MM.1S (cell line): ENCODE results near the gene SCAF4.
"Not testable (repeated sequence)": the region's sequence is repeated elsewhere in the genome, so short reads cannot be mapped to it uniquely, and the experiment has no call there.

ENCODE experiments used
- DNase-seq: peaks from one replicate; pipeline ENCODE4 v3.0.0-alpha.2; 2015
- H2AFZ ChIP-seq: fragments of 300-600 bp; sonication (generic); 2 replicates; pipeline ENCODE4 v1.6.0; 2016; ENCODE audit warnings: antibody characterized with exemption, low read length
- H3F3A ChIP-seq: fragments of 300-600 bp; sonication (generic); 2 replicates; pipeline ENCODE4 v1.6.1; 2016; ENCODE audit warnings: mild to moderate bottlenecking, antibody characterized with exemption, low read length, moderate library complexity, mixed read lengths; ENCODE audit not compliant: insufficient read depth
- H3K27ac ChIP-seq: fragments of 300-600 bp; sonication (generic); 2 replicates; pipeline ENCODE4 v1.5.1; 2016; ENCODE audit warnings: mild to moderate bottlenecking, low read length
- H3K27me3 ChIP-seq: fragments of 300-600 bp; sonication (generic); replicated peaks from 2 replicates; pipeline ENCODE4 v1.6.0; 2016; ENCODE audit warnings: low read length; ENCODE audit not compliant: insufficient read depth
- H3K36me3 ChIP-seq: fragments of 300-600 bp; sonication (generic); replicated peaks from 2 replicates; pipeline ENCODE4 v1.6.1; 2016; ENCODE audit warnings: mild to moderate bottlenecking, low read length, mixed read lengths; ENCODE audit not compliant: insufficient read depth
- H3K4me1 ChIP-seq: fragments of 300-600 bp; sonication (generic); 2 replicates; pipeline ENCODE4 v1.6.1; 2016; ENCODE audit warnings: low read length, mixed read lengths
- H3K4me2 ChIP-seq: fragments of 300-600 bp; sonication (generic); 2 replicates; pipeline ENCODE4 v1.6.0; 2016; ENCODE audit warnings: low read depth, low read length
- H3K4me3 ChIP-seq: fragments of 300-600 bp; sonication (generic); 2 replicates; pipeline ENCODE4 v1.5.1; 2016; ENCODE audit warnings: low read length, mixed read lengths
- H3K79me2 ChIP-seq: fragments of 300-600 bp; sonication (generic); 2 replicates; pipeline ENCODE4 v1.6.1; 2016; ENCODE audit warnings: mixed run types, low read length, mixed read lengths
- H3K9ac ChIP-seq: fragments of 300-600 bp; sonication (generic); 2 replicates; pipeline ENCODE4 v1.6.1; 2016; ENCODE audit warnings: low read length, mixed read lengths
- H3K9me2 ChIP-seq: fragments of 300-600 bp; sonication (generic); replicated peaks from 2 replicates; pipeline ENCODE4 v1.6.1; 2016; ENCODE audit warnings: mild to moderate bottlenecking, low read length, mixed read lengths; ENCODE audit not compliant: insufficient read depth
- H3K9me3 ChIP-seq: fragments of 300-600 bp; sonication (generic); replicated peaks from 2 replicates; pipeline ENCODE4 v1.6.1; 2016; ENCODE audit warnings: mild to moderate bottlenecking, low read length, mixed read lengths; ENCODE audit not compliant: insufficient read depth
- H4K20me1 ChIP-seq: fragments of 300-600 bp; sonication (generic); 2 replicates; pipeline ENCODE4 v1.6.1; 2016; ENCODE audit warnings: mild to moderate bottlenecking, low read length, moderate library complexity, mixed read lengths; ENCODE audit not compliant: insufficient read depth
- CTCF ChIP-seq: fragments of 300-600 bp; sonication (generic); IDR thresholded peaks from 2 replicates; pipeline ENCODE4 v1.5.1; 2016; ENCODE audit warnings: antibody characterized with exemption, low read length, mixed read lengths
- EZH2 ChIP-seq: fragments of 300-600 bp; sonication (generic); optimal IDR thresholded peaks from 2 replicates; pipeline ENCODE3; 2017; ENCODE audit warnings: low read depth, mild to moderate bottlenecking, antibody characterized with exemption, low read length, mixed read lengths
- EZH2phosphoT487 ChIP-seq: fragments of 300-600 bp; sonication (generic); IDR thresholded peaks from 2 replicates; pipeline ENCODE4 v1.6.1; 2018; ENCODE audit warnings: antibody characterized with exemption, low read length

The SCAF4 gene

GRCh38 chr21:31744182-31744800, 12.4 kb upstream of the SCAF4 start:
- no peak for DNase-seq
- no peaks in the 10 kb centered on the region for H3F3A ChIP-seq
- H3K36me3 ChIP-seq = no peaks in the 10 kb centered on the region
- no peaks in the 10 kb centered on the region for H4K20me1 ChIP-seq
- H3K9me3 ChIP-seq = no peaks in the 10 kb centered on the region
- no peak overlapping the region for H3K9ac ChIP-seq
- H3K4me1 ChIP-seq = no peaks in the 10 kb centered on the region
- no peak overlapping the region for H3K4me3 ChIP-seq
- H3K27me3 ChIP-seq = no peaks in the 10 kb centered on the region
- no peaks in the 10 kb centered on the region for H3K79me2 ChIP-seq
- H2AFZ ChIP-seq = no peak overlapping the region
- TF ChIP-seq EZH2phosphoT487 (no peak), EZH2 (no peak)
- no peak overlapping the region for H3K27ac ChIP-seq
- no peaks in the 10 kb centered on the region for H3K9me2 ChIP-seq
- no peak overlapping the region for H3K4me2 ChIP-seq

GRCh38 chr21:31743712-31744111, 11.8 kb upstream of the SCAF4 start:
- H2AFZ ChIP-seq = no peak overlapping the region
- H3K79me2 ChIP-seq = no peaks in the 10 kb centered on the region
- no peaks in the 10 kb centered on the region for H3K9me3 ChIP-seq
- no peaks in the 10 kb centered on the region for H3F3A ChIP-seq
- no peaks in the 10 kb centered on the region for H3K9me2 ChIP-seq
- DNase-seq = no peak
- H4K20me1 ChIP-seq = no peaks in the 10 kb centered on the region
- no peak overlapping the region for H3K4me2 ChIP-seq
- no peak overlapping the region for H3K9ac ChIP-seq
- no peak overlapping the region for H3K4me3 ChIP-seq
- H3K27ac ChIP-seq = no peak overlapping the region
- no peaks in the 10 kb centered on the region for H3K4me1 ChIP-seq
- no peaks in the 10 kb centered on the region for H3K36me3 ChIP-seq
- no peaks in the 10 kb centered on the region for H3K27me3 ChIP-seq
- no peak for TF ChIP-seq EZH2
- TF ChIP-seq EZH2phosphoT487 = no peak
- TF ChIP-seq CTCF = no peak

- H3K79me2 ChIP-seq = no peaks in the 10 kb centered on the region
- H3K4me1 ChIP-seq = no peaks in the 10 kb centered on the region
- H3K9me2 ChIP-seq = no peaks in the 10 kb centered on the region
- H3K36me3 ChIP-seq = no peaks in the 10 kb centered on the region
- no peak overlapping the region for H3K9ac ChIP-seq
- H3F3A ChIP-seq = no peaks in the 10 kb centered on the region
- H3K9me3 ChIP-seq = no peaks in the 10 kb centered on the region
- no peak overlapping the region for H3K4me3 ChIP-seq
- no peak for DNase-seq
- H4K20me1 ChIP-seq = no peaks in the 10 kb centered on the region
- no peak for TF ChIP-seq EZH2
- no peak for TF ChIP-seq EZH2phosphoT487
- TF ChIP-seq CTCF = no peak
- no peak overlapping the region for H3K27ac ChIP-seq
- no peak overlapping the region for H2AFZ ChIP-seq
- H3K4me2 ChIP-seq = no peak overlapping the region
- no peaks in the 10 kb centered on the region for H3K27me3 ChIP-seq
Observed at GRCh38 chr21:31741116-31741515, 9.2 kb upstream of the SCAF4 start.

GRCh38 chr21:31737586-31738397, 5.9 kb upstream of the SCAF4 start:
- not testable (repeated sequence) for H4K20me1 ChIP-seq, H3K4me3 ChIP-seq, H3K4me2 ChIP-seq, H3F3A ChIP-seq, H3K9ac ChIP-seq, H3K27me3 ChIP-seq, H3K79me2 ChIP-seq, H2AFZ ChIP-seq, H3K9me2 ChIP-seq, DNase-seq, H3K4me1 ChIP-seq, H3K9me3 ChIP-seq, H3K36me3 ChIP-seq, H3K27ac ChIP-seq
